Measurements from ENCODE around the gene ATXN10.
"Not testable (repeated sequence)": the region's sequence is repeated elsewhere in the genome, so short reads cannot be mapped to it uniquely, and the experiment has no call there.

The ATXN10 gene

GRCh38 chr22:45680932-45681700 is 9.5 kb downstream of the ATXN10 start:
- peak in 1 of 2 experiments; percentile 30 for DNase-seq

- DNase-seq = no peak
These were observed 10.4 kb downstream of the ATXN10 start for GRCh38 chr22:45682064-45682463.

GRCh38 chr22:45682773-45683172 is 11.1 kb downstream of the ATXN10 start:
- DNase-seq = not testable (repeated sequence)

- DNase-seq = no peak
These were observed 11.6 kb downstream of the ATXN10 start for GRCh38 chr22:45683248-45683647.

GRCh38 chr22:45683680-45684079 is 12.0 kb downstream of the ATXN10 start:
- no peak for DNase-seq

GRCh38 chr22:45684169-45684568 is 12.5 kb downstream of the ATXN10 start:
- DNase-seq = no peak

GRCh38 chr22:45684752-45685574 is 13.3 kb downstream of the ATXN10 start:
- no peak for DNase-seq

GRCh38 chr22:45686004-45686403 is 14.4 kb downstream of the ATXN10 start:
- DNase-seq = no peak

GRCh38 chr22:45686836-45687235 is 15.2 kb downstream of the ATXN10 start:
- DNase-seq = no peak

- peak; percentile 85 to 96 for DNase-seq
These were observed 17.0 kb downstream of the ATXN10 start for GRCh38 chr22:45688600-45689080.

- DNase-seq = no peak
These were observed 17.6 kb downstream of the ATXN10 start for GRCh38 chr22:45689211-45689610.

GRCh38 chr22:45690008-45690407 is 18.4 kb downstream of the ATXN10 start:
- DNase-seq = no peak

GRCh38 chr22:45692549-45692948 is 20.9 kb downstream of the ATXN10 start:
- DNase-seq = peak in 1 of 2 experiments; percentile 54

- no peak for DNase-seq
These were observed 22.2 kb downstream of the ATXN10 start for GRCh38 chr22:45693835-45694234.

GRCh38 chr22:45696227-45696626 is 24.6 kb downstream of the ATXN10 start:
- no peak for DNase-seq

- DNase-seq = no peak
These were observed 26.5 kb downstream of the ATXN10 start for GRCh38 chr22:45698094-45698493.

GRCh38 chr22:45702981-45703380 is 31.3 kb downstream of the ATXN10 start:
- no peak for DNase-seq

GRCh38 chr22:45703758-45704157 is 32.1 kb downstream of the ATXN10 start:
- DNase-seq = no peak

GRCh38 chr22:45704648-45705047 is 33.0 kb downstream of the ATXN10 start:
- DNase-seq = no peak

- no peak for DNase-seq
These were observed 36.0 kb downstream of the ATXN10 start for GRCh38 chr22:45707605-45708004.

- DNase-seq = no peak
These were observed 36.5 kb downstream of the ATXN10 start for GRCh38 chr22:45708145-45708544.

- peak; percentile 28 to 74 for DNase-seq
These were observed 37.6 kb downstream of the ATXN10 start for GRCh38 chr22:45709060-45709739.

GRCh38 chr22:45709866-45710265 is 38.2 kb downstream of the ATXN10 start:
- DNase-seq = peak; percentile 21 to 61
